ENCODE results near the gene KCNN4. TPM values are rescaled to one million over a fixed set of nuclear protein-coding genes. Genes with fewer than 3 reads are reported as not detected.
A peak's percentile ranks its signal among the peaks of the same experiment; 100 is the strongest.

Gene KCNN4
- total and polyA plus RNA-seq, 5 experiments from 2014 or later = 7.6 to 103 (median 28.6) TPM

DNA sequence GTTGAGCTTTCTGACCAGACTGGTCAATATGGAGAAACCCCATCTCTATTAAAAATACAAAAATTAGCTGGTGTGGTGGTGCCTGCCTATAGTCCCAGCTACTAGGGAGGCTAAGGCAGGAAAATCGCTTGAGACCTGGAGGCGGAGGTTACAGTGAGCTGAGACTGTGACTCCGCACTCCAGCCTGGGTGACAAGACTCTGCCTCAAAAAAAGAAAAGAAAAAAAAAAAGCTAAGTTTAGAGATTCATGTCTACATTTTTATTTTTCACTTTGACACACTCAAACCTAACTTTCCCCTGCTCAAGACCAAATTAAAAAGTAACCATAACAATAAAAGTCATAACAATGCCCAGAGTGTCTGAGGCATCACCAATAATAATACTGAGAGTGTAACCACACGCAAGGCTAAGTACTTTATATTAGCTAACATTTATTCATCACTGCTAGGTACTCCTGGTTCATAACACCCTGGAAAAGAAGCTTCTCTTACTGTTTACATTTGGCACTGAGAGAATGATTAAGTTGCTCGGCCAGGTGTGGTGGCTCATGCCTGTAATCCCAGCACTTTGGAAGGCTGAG lies 59.2 kb downstream of the KCNN4 start:
- Mint-ChIP-seq H3K27me3 (peaks cover 0 to 2% (median 0%) of the 10 kb centered on the region in 5 donors), H3K4me1 (peaks cover 0 to 15% (median 6%) of the 10 kb centered on the region in 4 donors), H3K4me3 (no peak overlapping the region), H3K9me3 (no peaks in the 10 kb centered on the region), H3K27ac (peak overlapping the region in 2 of 10 donors; percentile 40 to 53), H3K36me3 (no peaks in the 10 kb centered on the region)
- no peak for DNase-seq
- no peak for ATAC-seq
- POLR2A ChIA-PET = no interaction called here

- no peak for ATAC-seq
- H3K4me3 Mint-ChIP-seq = no peak overlapping the region
- peak overlapping the region in 1 of 10 donors; percentile 40 for H3K27ac Mint-ChIP-seq
Measured at GRCh38 chr19:43720936-43721335, 59.8 kb downstream of the KCNN4 start.

GRCh38 chr19:43719918-43720317 lies 60.9 kb downstream of the KCNN4 start:
- peaks cover 0 to 5% (median 0%) of the 10 kb centered on the region in 4 donors for H3K4me1 Mint-ChIP-seq
- DNase-seq = no peak
- POLR2A ChIA-PET = no interaction called here
- no peaks in the 10 kb centered on the region for H3K9me3 Mint-ChIP-seq
- no peak for ATAC-seq
- H3K4me3 Mint-ChIP-seq = no peak overlapping the region
- no peaks in the 10 kb centered on the region for H3K36me3 Mint-ChIP-seq
- H3K27me3 Mint-ChIP-seq = peaks cover 0 to 2% (median 0%) of the 10 kb centered on the region in 5 donors
- no peak overlapping the region for H3K27ac Mint-ChIP-seq

More at GRCh38 chr19:43720936-43721335, 59.8 kb downstream of the KCNN4 start:
- Mint-ChIP-seq H3K36me3 (no peaks in the 10 kb centered on the region), H3K27me3 (peaks cover 0 to 2% (median 0%) of the 10 kb centered on the region in 5 donors), H3K9me3 (no peaks in the 10 kb centered on the region), H3K4me1 (peaks cover 0 to 13% (median 6%) of the 10 kb centered on the region in 4 donors)
- POLR2A ChIA-PET = no interaction called here
- DNase-seq = no peak

DNA sequence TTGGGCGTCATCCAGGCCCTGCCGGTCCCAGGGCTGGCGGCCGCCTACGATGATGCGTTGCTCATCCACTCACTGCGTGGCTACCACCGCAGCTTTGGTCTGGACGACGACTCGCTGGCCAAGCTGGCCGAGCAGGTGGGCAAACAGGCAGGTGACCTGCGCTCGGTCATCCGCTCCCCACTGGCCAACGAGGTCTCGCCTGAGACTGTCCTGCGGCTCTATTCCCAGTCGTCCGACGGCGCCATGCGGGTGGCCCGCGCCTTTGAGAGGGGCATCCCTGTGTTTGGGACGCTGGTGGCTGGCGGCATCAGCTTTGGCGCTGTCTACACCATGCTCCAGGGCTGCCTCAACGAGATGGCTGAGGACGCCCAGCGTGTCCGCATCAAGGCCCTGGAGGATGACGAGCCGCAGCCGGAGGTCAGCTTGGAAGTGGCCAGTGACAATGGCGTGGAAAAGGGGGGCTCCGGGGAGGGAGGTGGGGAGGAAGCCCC lies 61.4 kb downstream of the KCNN4 start:
- DNase-seq = no peak
- ATAC-seq = no peak
- H3K4me1 Mint-ChIP-seq = peaks cover 0 to 5% (median 0%) of the 10 kb centered on the region in 4 donors
- POLR2A ChIA-PET = no interaction called here
- H3K27me3 Mint-ChIP-seq = peaks cover 2 to 7% (median 3%) of the 10 kb centered on the region in 5 donors
- H3K9me3 Mint-ChIP-seq = no peaks in the 10 kb centered on the region
- H3K36me3 Mint-ChIP-seq = no peaks in the 10 kb centered on the region
- no peak overlapping the region for H3K27ac Mint-ChIP-seq
- H3K4me3 Mint-ChIP-seq = no peak overlapping the region

- POLR2A ChIA-PET = no interaction called here
- Mint-ChIP-seq H3K27ac (no peak overlapping the region), H3K9me3 (no peaks in the 10 kb centered on the region), H3K36me3 (no peaks in the 10 kb centered on the region), H3K27me3 (peaks cover 2 to 7% (median 3%) of the 10 kb centered on the region in 5 donors), H3K4me3 (no peak overlapping the region), H3K4me1 (peaks cover 0 to 3% (median 0%) of the 10 kb centered on the region in 4 donors)
- DNase-seq (no peak), ATAC-seq (no peak)
Measured at GRCh38 chr19:43718627-43719377, 62.0 kb downstream of the KCNN4 start.

Other genes with a start within 250 kb of the KCNN4 start
- gene ZNF575, start 247.8 kb downstream of the KCNN4 start, total RNA-seq = 1 to 10 TPM; 5.1 to 5.3 TPM
- gene ZNF575, start 247.8 kb downstream of the KCNN4 start, polyA plus RNA-seq = 1 to 10 TPM; 1.7 to 4.1 (median 3.0) TPM
- 10 to 100 TPM; 38.2 to 39.0 TPM for gene XRCC1, start 205.4 kb downstream of the KCNN4 start, total RNA-seq
- 10 to 100 TPM; 16.8 to 34.6 (median 33.7) TPM for gene XRCC1, start 205.4 kb downstream of the KCNN4 start, polyA plus RNA-seq
- 1 to 10 TPM; 2.5 to 2.7 TPM for gene PINLYP, start 205.2 kb downstream of the KCNN4 start, total RNA-seq
- gene PINLYP, start 205.2 kb downstream of the KCNN4 start, polyA plus RNA-seq = 1 to 10 TPM in 2 of 3 donors, under 1 TPM in 1; 0.68 to 2.3 (median 1.7) TPM
- gene IRGQ, start 184.8 kb downstream of the KCNN4 start, total RNA-seq = 10 to 100 TPM; 14.9 to 15.7 TPM
- gene IRGQ, start 184.8 kb downstream of the KCNN4 start, polyA plus RNA-seq = 1 to 10 TPM in 1 of 3 donors, under 1 TPM in 2; 0.37 to 1.1 (median 0.82) TPM
- 10 to 100 TPM; 17.1 to 17.8 TPM for gene ZNF576, start 184.4 kb downstream of the KCNN4 start, total RNA-seq
- 10 to 100 TPM in 1 of 3 donors, 1 to 10 TPM in 2; 6.2 to 10.4 (median 9.3) TPM for gene ZNF576, start 184.4 kb downstream of the KCNN4 start, polyA plus RNA-seq
- 1 to 10 TPM; 1.4 TPM for gene SRRM5, start 168.9 kb downstream of the KCNN4 start, total RNA-seq
- under 1 TPM in 2 of 3 donors, not detected in 1; 0.08 to 0.94 TPM for gene SRRM5, start 168.9 kb downstream of the KCNN4 start, polyA plus RNA-seq
- gene ZNF428, start 161.3 kb downstream of the KCNN4 start, total RNA-seq = 10 to 100 TPM; 31.2 to 31.6 TPM
- 10 to 100 TPM; 16.5 to 20.6 (median 18.3) TPM for gene ZNF428, start 161.3 kb downstream of the KCNN4 start, polyA plus RNA-seq
- gene CADM4, start 141.1 kb downstream of the KCNN4 start, total RNA-seq = under 1 TPM; 0.39 to 0.63 TPM
- not detected for gene CADM4, start 141.1 kb downstream of the KCNN4 start, polyA plus RNA-seq
- 1 to 10 TPM; 1.3 to 1.7 TPM for gene PLAUR, start 110.8 kb downstream of the KCNN4 start, total RNA-seq
- gene PLAUR, start 110.8 kb downstream of the KCNN4 start, polyA plus RNA-seq = 1 to 10 TPM in 1 of 3 donors, under 1 TPM in 1, not detected in 1; 0.71 to 1.6 TPM
- not detected for gene IRGC, start 64.9 kb downstream of the KCNN4 start, total RNA-seq
- gene IRGC, start 64.9 kb downstream of the KCNN4 start, polyA plus RNA-seq = not detected
- gene SMG9, start 26.0 kb downstream of the KCNN4 start, total RNA-seq = 10 to 100 TPM; 48.9 to 51.9 TPM
- gene SMG9, start 26.0 kb downstream of the KCNN4 start, polyA plus RNA-seq = 1 to 10 TPM; 3.4 to 8.3 (median 8.3) TPM
- under 1 TPM; 0.60 to 0.69 TPM for gene LYPD5, start 21.5 kb upstream of the KCNN4 start, total RNA-seq
- gene LYPD5, start 21.5 kb upstream of the KCNN4 start, polyA plus RNA-seq = under 1 TPM in 2 of 3 donors, not detected in 1; 0.07 to 0.72 TPM
- 10 to 100 TPM; 24.2 to 25.8 TPM for gene ZNF283, start 46.3 kb upstream of the KCNN4 start, total RNA-seq
- gene ZNF283, start 46.3 kb upstream of the KCNN4 start, polyA plus RNA-seq = 1 to 10 TPM; 3.3 to 4.3 (median 3.7) TPM
- gene ZNF404, start 103.0 kb upstream of the KCNN4 start, total RNA-seq = 1 to 10 TPM; 8.5 to 9.5 TPM
- gene ZNF404, start 103.0 kb upstream of the KCNN4 start, polyA plus RNA-seq = 1 to 10 TPM; 1.8 to 4.1 (median 2.8) TPM
- gene ZNF45, start 154.3 kb upstream of the KCNN4 start, total RNA-seq = 10 to 100 TPM; 23.2 to 27.9 TPM
- 10 to 100 TPM in 2 of 3 donors, 1 to 10 TPM in 1; 6.3 to 16.6 (median 11.1) TPM for gene ZNF45, start 154.3 kb upstream of the KCNN4 start, polyA plus RNA-seq
- 1 to 10 TPM; 4.5 to 5.6 TPM for gene ZNF221, start 170.3 kb upstream of the KCNN4 start, total RNA-seq
- 1 to 10 TPM in 1 of 3 donors, not detected in 2; 1.6 TPM for gene ZNF221, start 170.3 kb upstream of the KCNN4 start, polyA plus RNA-seq
- gene ZNF155, start 203.2 kb upstream of the KCNN4 start, total RNA-seq = 10 to 100 TPM; 13.2 to 13.7 TPM
- gene ZNF155, start 203.2 kb upstream of the KCNN4 start, polyA plus RNA-seq = 1 to 10 TPM in 2 of 3 donors, under 1 TPM in 1; 0.58 to 2.3 (median 2.3) TPM
- gene ZNF230, start 222.0 kb upstream of the KCNN4 start, total RNA-seq = 10 to 100 TPM in 1 of 2 experiments, 1 to 10 TPM in 1; 9.9 to 12.0 TPM
- gene ZNF230, start 222.0 kb upstream of the KCNN4 start, polyA plus RNA-seq = 1 to 10 TPM; 1.9 to 2.5 (median 2.1) TPM
- gene ZNF222, start 244.4 kb upstream of the KCNN4 start, total RNA-seq = 1 to 10 TPM; 7.8 to 9.2 TPM
- 1 to 10 TPM in 2 of 3 donors, under 1 TPM in 1; 0.99 to 3.9 (median 1.9) TPM for gene ZNF222, start 244.4 kb upstream of the KCNN4 start, polyA plus RNA-seq